T-helper 17 cell (primary cell): ENCODE data around the gene TMEM100. TPM values are rescaled to one million over a fixed set of nuclear protein-coding genes. Genes with fewer than 3 reads are reported as not detected.

Experiments
- ATAC-seq: fragments of 150-1000 bp; cut with Tn5 transposase; 2 replicates; pipeline ENCODE4 v1.10.0; 2021; ENCODE audit warnings: mild to moderate bottlenecking, moderate library complexity
- DNase-seq, 3 donors: peaks; one replicate each; pipeline versions ENCODE4 v3.0.0 to v3.0.0-alpha.2; 2020 to 2021
- H3K9me3 ChIP-seq: one replicate; pipeline ENCODE4 v1.7.0; 2013; ENCODE audit warnings: low read length, mild to moderate bottlenecking; ENCODE audit not compliant: control insufficient read depth, poor library complexity, severe bottlenecking
- H3K27ac Mint-ChIP-seq: one replicate; pipeline ENCODE4 v1.8.0; 2022; ENCODE audit warnings: mild to moderate bottlenecking, moderate library complexity, mixed read lengths
- H3K27me3 Mint-ChIP-seq: one replicate; pipeline ENCODE4 v1.8.0; 2022; ENCODE audit warnings: mixed read lengths
- H3K36me3 Mint-ChIP-seq: one replicate; pipeline ENCODE4 v1.8.0; 2022; ENCODE audit warnings: low read depth, mixed read lengths
- H3K4me1 Mint-ChIP-seq: one replicate; pipeline ENCODE4 v1.8.0; 2022; ENCODE audit warnings: mild to moderate bottlenecking, mixed read lengths
- H3K4me3 Mint-ChIP-seq: one replicate; pipeline ENCODE4 v1.8.0; 2022; ENCODE audit warnings: mild to moderate bottlenecking, moderate library complexity, mixed read lengths
- total RNA-seq, 4 donors: library from RNA in 2 of 4; stranded (reverse) in 2 of 4; gene quantifications; one replicate each; pipeline ENCODE4 v1.2.3 and lab custom pipeline; 2022 to 2026

Gene TMEM100
- total RNA-seq, 2 donors from 2014 or later, result not detected

- H3K27ac Mint-ChIP-seq, result no peak overlapping the region
- H3K36me3 Mint-ChIP-seq, result peaks cover 2% of the 10 kb centered on the region
- no peaks in the 10 kb centered on the region for H3K9me3 ChIP-seq
- H3K27me3 Mint-ChIP-seq, result peaks cover 60% of the 10 kb centered on the region
- DNase-seq (no peak), ATAC-seq (no peak)
- H3K4me3 Mint-ChIP-seq, result no peak overlapping the region
- peaks cover 3% of the 10 kb centered on the region for H3K4me1 Mint-ChIP-seq
Measured at GRCh38 chr17:55704401-55704800, 18.3 kb downstream of the TMEM100 start.

GRCh38 chr17:55702150-55702549 is 20.5 kb downstream of the TMEM100 start:
- peaks cover 59% of the 10 kb centered on the region for H3K27me3 Mint-ChIP-seq
- H3K4me3 Mint-ChIP-seq, result no peak overlapping the region
- no peaks in the 10 kb centered on the region for H3K4me1 Mint-ChIP-seq
- H3K9me3 ChIP-seq, result no peaks in the 10 kb centered on the region
- peaks cover 2% of the 10 kb centered on the region for H3K36me3 Mint-ChIP-seq
- DNase-seq (no peak), ATAC-seq (no peak)
- no peak overlapping the region for H3K27ac Mint-ChIP-seq

- no peak for DNase-seq
- H3K9me3 ChIP-seq, result no peaks in the 10 kb centered on the region
- H3K36me3 Mint-ChIP-seq, result peaks cover 2% of the 10 kb centered on the region
- ATAC-seq, result no peak
- H3K27ac Mint-ChIP-seq, result no peak overlapping the region
- H3K4me1 Mint-ChIP-seq, result no peaks in the 10 kb centered on the region
- H3K27me3 Mint-ChIP-seq, result peaks cover 38% of the 10 kb centered on the region
- H3K4me3 Mint-ChIP-seq, result no peak overlapping the region
Measured at GRCh38 chr17:55699181-55699860, 23.3 kb downstream of the TMEM100 start.

GRCh38 chr17:55694286-55694910 is 28.3 kb downstream of the TMEM100 start:
- ATAC-seq (no peak), DNase-seq (no peak)
- no peaks in the 10 kb centered on the region for H3K36me3 Mint-ChIP-seq
- H3K9me3 ChIP-seq, result no peaks in the 10 kb centered on the region
- peaks cover 29% of the 10 kb centered on the region for H3K27me3 Mint-ChIP-seq
- no peak overlapping the region for H3K27ac Mint-ChIP-seq
- no peaks in the 10 kb centered on the region for H3K4me1 Mint-ChIP-seq
- H3K4me3 Mint-ChIP-seq, result no peak overlapping the region

GRCh38 chr17:55693254-55694216 is 29.1 kb downstream of the TMEM100 start:
- DNase-seq, result no peak

GRCh38 chr17:55692276-55692675 is 30.4 kb downstream of the TMEM100 start:
- no peak overlapping the region for H3K27ac Mint-ChIP-seq
- ATAC-seq, result no peak
- H3K36me3 Mint-ChIP-seq, result no peaks in the 10 kb centered on the region

More at GRCh38 chr17:55693254-55694216, 29.1 kb downstream of the TMEM100 start:
- no peak for ATAC-seq
- Mint-ChIP-seq H3K4me1 (no peaks in the 10 kb centered on the region), H3K27me3 (peaks cover 28% of the 10 kb centered on the region), H3K4me3 (no peak overlapping the region), H3K27ac (no peak overlapping the region), H3K36me3 (no peaks in the 10 kb centered on the region)
- no peaks in the 10 kb centered on the region for H3K9me3 ChIP-seq

GRCh38 chr17:55691666-55692065 is 31.0 kb downstream of the TMEM100 start:
- ATAC-seq, result no peak
- no peak overlapping the region for H3K27ac Mint-ChIP-seq
- H3K27me3 Mint-ChIP-seq, result peaks cover 22% of the 10 kb centered on the region

More at GRCh38 chr17:55692276-55692675, 30.4 kb downstream of the TMEM100 start:
- Mint-ChIP-seq H3K4me1 (no peaks in the 10 kb centered on the region), H3K27me3 (peaks cover 18% of the 10 kb centered on the region), H3K4me3 (no peak overlapping the region)
- no peak for DNase-seq
- no peaks in the 10 kb centered on the region for H3K9me3 ChIP-seq

GRCh38 chr17:55690105-55690508 is 32.6 kb downstream of the TMEM100 start:
- no peaks in the 10 kb centered on the region for H3K36me3 Mint-ChIP-seq
- peaks cover 30% of the 10 kb centered on the region for H3K27me3 Mint-ChIP-seq
- ATAC-seq (no peak), DNase-seq (no peak)
- H3K9me3 ChIP-seq, result no peaks in the 10 kb centered on the region
- H3K4me3 Mint-ChIP-seq, result no peak overlapping the region
- no peaks in the 10 kb centered on the region for H3K4me1 Mint-ChIP-seq
- no peak overlapping the region for H3K27ac Mint-ChIP-seq

More at GRCh38 chr17:55691666-55692065, 31.0 kb downstream of the TMEM100 start:
- Mint-ChIP-seq H3K36me3 (no peaks in the 10 kb centered on the region), H3K4me3 (no peak overlapping the region), H3K4me1 (no peaks in the 10 kb centered on the region)
- no peaks in the 10 kb centered on the region for H3K9me3 ChIP-seq
- DNase-seq, result no peak

GRCh38 chr17:55689672-55690071 is 33.0 kb downstream of the TMEM100 start:
- no peaks in the 10 kb centered on the region for H3K36me3 Mint-ChIP-seq
- peaks cover 34% of the 10 kb centered on the region for H3K27me3 Mint-ChIP-seq
- DNase-seq (no peak), ATAC-seq (no peak)
- H3K27ac Mint-ChIP-seq, result no peak overlapping the region
- no peaks in the 10 kb centered on the region for H3K9me3 ChIP-seq
- no peak overlapping the region for H3K4me3 Mint-ChIP-seq
- no peaks in the 10 kb centered on the region for H3K4me1 Mint-ChIP-seq

- Mint-ChIP-seq H3K36me3 (no peaks in the 10 kb centered on the region), H3K27ac (no peak overlapping the region), H3K4me1 (no peaks in the 10 kb centered on the region), H3K27me3 (peaks cover 36% of the 10 kb centered on the region), H3K4me3 (no peak overlapping the region)
- DNase-seq (no peak), ATAC-seq (no peak)
- H3K9me3 ChIP-seq, result no peaks in the 10 kb centered on the region
Measured at GRCh38 chr17:55688057-55688456, 34.6 kb downstream of the TMEM100 start.

- Mint-ChIP-seq H3K4me1 (no peaks in the 10 kb centered on the region), H3K4me3 (no peak overlapping the region), H3K27ac (no peak overlapping the region), H3K36me3 (no peaks in the 10 kb centered on the region), H3K27me3 (peaks cover 36% of the 10 kb centered on the region)
- DNase-seq, result no peak
- H3K9me3 ChIP-seq, result no peaks in the 10 kb centered on the region
- ATAC-seq, result no peak
Measured at GRCh38 chr17:55687037-55687436, 35.6 kb downstream of the TMEM100 start.

GRCh38 chr17:55683550-55684315 is 38.9 kb downstream of the TMEM100 start:
- Mint-ChIP-seq H3K36me3 (peaks cover 3% of the 10 kb centered on the region), H3K27me3 (peaks cover 45% of the 10 kb centered on the region), H3K4me1 (peaks cover 3% of the 10 kb centered on the region), H3K27ac (no peak overlapping the region), H3K4me3 (no peak overlapping the region)
- ATAC-seq (no peak), DNase-seq (no peak)
- no peaks in the 10 kb centered on the region for H3K9me3 ChIP-seq
